ENCODE data around the gene HS6ST1.

HS6ST1 gene, protein sequence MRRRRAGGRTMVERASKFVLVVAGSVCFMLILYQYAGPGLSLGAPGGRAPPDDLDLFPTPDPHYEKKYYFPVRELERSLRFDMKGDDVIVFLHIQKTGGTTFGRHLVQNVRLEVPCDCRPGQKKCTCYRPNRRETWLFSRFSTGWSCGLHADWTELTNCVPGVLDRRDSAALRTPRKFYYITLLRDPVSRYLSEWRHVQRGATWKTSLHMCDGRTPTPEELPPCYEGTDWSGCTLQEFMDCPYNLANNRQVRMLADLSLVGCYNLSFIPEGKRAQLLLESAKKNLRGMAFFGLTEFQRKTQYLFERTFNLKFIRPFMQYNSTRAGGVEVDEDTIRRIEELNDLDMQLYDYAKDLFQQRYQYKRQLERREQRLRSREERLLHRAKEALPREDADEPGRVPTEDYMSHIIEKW

GRCh38 chr2:128318776-128319464, at the start of gene HS6ST1:
Gene HS6ST1, minus strand, starts transcription at chr2:128318868. Its CDS starts 305 bp downstream, at chr2:128318563.
- in situ Hi-C loops (cut with MboI; ENCODE audit: low sequenced_read_pairs): no loop called here

- in situ Hi-C loops (cut with MboI; ENCODE audit: low sequenced_read_pairs): no loop called here
Measured at GRCh38 chr2:128367601-128368359, 49.1 kb upstream of the HS6ST1 start.

- in situ Hi-C loops (cut with MboI; ENCODE audit: low sequenced_read_pairs): no loop called here
Measured at GRCh38 chr2:128366713-128367511, 48.2 kb upstream of the HS6ST1 start.

GRCh38 chr2:128365217-128365905, 46.7 kb upstream of the HS6ST1 start:
- in situ Hi-C loops (cut with MboI; ENCODE audit: low sequenced_read_pairs): no loop called here

DNA sequence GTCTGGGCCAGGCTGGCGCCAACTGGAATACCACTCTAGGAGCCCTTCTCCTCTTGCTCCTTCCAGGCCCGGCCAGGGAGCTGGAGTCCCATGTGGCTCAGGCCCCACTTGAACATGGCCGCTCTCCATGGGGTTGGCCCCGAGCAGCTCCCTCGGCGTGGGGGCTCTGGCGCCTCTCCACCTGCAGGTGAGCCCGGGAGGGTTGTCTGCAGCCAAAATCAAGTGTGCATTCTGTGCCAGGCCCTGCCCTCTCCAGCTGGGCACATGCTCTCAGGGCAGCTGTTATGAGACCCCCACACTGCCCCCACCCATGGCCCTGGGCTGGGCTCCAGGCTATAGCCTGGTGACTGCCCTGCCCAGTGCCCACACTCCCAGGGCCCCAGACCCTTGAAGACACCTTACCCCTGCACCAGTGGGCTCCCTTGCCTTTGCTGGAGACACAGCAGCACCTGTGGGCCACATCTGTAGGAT, 45.8 kb upstream of the HS6ST1 start:
- in situ Hi-C loops (cut with MboI; ENCODE audit: low sequenced_read_pairs): no loop called here

- in situ Hi-C loops (cut with MboI; ENCODE audit: low sequenced_read_pairs): no loop called here
Measured at GRCh38 chr2:128363934-128364361, 45.3 kb upstream of the HS6ST1 start.

- in situ Hi-C loops (cut with MboI; ENCODE audit: low sequenced_read_pairs): no loop called here
Measured at GRCh38 chr2:128362889-128363228, 44.2 kb upstream of the HS6ST1 start.

DNA sequence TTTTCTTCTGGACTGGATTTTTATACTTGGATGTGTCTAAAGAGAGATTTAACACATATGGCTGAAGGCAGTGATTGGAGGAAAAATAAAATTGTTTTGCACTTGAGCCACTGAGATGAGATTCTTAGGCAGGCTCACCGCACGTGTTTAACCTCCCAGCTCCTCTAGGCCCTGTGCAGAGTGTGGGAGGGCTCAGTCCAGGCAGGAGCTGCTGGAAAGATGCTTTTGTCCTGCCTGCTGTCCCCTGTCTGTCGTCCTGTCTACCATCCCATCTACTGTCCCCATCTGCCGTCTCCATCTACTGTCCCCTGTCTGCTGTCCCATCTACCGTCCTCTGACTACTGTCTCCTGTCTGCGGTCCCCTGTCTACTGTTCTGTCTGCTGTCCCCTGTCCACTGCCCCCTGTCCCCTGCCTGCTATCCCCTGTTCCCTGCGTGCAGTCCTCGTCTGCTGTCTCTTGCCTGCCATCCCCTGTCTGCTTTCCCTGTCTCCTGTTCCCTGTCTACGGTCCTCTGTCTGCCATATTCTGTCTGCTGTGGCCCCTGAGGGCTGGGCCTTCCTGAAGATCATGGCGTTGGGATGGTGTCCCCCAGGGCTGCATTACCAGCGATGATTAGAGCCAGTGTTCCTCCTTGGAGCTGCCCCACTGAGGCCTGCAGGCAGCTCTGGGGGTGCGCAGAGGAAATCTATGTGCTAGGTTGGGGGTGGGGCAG, 43.7 kb upstream of the HS6ST1 start:
- in situ Hi-C loops (cut with MboI; ENCODE audit: low sequenced_read_pairs): no loop called here

DNA sequence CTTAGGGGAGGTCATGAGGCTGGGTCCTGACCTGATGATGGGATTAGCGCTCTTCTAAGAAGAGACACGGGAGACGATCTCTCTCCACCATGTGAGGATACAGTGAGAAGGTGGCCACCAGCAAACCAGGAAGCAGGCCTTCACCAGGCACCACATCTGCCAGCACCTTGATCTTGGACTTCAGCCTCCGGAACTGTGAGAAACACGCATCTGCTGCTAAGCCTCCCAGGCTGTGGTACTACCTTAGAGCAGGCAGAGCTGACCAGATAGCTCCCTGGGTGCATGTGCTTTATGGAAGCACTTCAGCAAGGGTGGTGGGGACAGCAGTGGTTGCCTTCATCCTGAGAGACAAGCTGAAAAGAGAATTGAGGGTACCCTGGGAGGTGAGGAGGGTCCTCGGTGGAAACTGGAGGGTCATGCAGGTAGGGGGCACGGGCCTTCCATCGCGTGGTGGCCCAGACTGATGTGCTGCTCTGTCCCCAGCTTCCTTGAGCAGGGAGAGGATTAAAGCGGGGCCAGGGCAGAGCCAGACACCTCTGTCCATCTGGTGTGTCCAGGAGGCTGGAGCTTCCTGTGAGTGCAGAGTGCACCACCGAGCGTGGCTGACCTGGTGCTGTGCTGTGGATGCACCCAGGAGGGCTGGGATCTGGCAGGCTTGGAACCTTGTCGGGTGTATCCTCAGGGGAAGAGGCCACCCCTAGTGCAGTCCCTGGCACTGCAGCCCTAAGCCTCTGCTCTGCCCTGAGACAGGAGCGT, 42.9 kb upstream of the HS6ST1 start:
- in situ Hi-C loops (cut with MboI; ENCODE audit: low sequenced_read_pairs): no loop called here

GRCh38 chr2:128360711-128361110, 42.0 kb upstream of the HS6ST1 start:
- in situ Hi-C loops (cut with MboI; ENCODE audit: low sequenced_read_pairs): no loop called here

DNA sequence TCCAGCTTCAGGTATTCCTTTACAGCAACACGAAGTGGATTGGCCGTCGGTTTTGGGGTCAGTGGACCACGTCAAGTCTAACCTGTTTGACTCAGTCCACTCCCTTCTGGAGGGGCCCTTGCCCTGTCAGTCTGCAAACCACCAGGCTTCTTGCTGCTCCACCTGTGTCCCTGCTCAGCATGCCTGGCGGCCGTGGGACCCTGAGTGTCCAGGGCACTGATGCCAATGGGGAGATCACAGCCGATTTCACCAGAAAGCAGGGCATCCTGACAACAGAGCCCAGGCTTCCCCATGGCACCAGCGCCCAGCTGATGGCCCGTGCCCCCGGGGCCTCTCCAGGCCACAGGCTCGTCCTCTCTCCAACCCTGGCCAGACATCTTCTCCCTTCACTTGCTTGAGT, 41.2 kb upstream of the HS6ST1 start:
- in situ Hi-C loops (cut with MboI; ENCODE audit: low sequenced_read_pairs): no loop called here

GRCh38 chr2:128358941-128359731, 40.5 kb upstream of the HS6ST1 start:
- in situ Hi-C loops (cut with MboI; ENCODE audit: low sequenced_read_pairs): no loop called here

- in situ Hi-C loops (cut with MboI; ENCODE audit: low sequenced_read_pairs): no loop called here
Measured at GRCh38 chr2:128357506-128358370, 39.1 kb upstream of the HS6ST1 start.

- in situ Hi-C loops (cut with MboI; ENCODE audit: low sequenced_read_pairs): no loop called here
Measured at GRCh38 chr2:128356127-128356526, 37.5 kb upstream of the HS6ST1 start.

DNA sequence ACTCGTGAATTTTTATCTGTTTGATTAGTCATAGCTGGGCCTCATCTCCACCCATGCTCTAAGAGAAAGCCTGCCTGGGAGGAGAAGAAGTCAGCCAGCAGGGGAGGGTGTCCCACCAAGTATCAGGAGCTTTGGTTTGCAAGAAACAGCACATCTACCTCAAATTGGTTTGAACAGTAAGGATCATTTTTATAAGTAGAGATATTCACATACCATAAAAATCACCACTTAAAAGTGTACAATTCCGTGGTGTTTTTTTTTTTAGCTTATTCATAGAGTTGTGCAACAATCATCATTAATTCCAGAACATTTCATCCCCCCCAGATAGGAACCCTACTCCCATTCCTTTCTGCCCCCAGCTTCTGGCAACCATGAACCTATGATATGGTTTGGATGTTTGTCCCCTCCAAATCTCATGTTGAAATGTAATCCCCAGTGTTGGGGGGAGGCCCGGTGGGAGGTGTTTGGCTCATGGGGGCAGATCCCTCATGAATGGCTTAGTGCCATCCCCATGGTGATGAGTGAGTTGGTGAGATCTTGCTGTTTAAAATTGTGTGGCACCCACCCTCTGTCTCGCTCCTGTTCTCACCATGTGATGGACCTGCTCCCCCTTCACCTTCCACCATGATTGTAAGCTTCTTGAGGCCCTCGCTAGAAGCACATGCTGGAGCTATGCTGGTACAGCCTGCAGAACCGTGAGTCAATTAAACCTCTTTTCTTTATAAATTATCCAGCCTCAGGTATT, 36.2 kb upstream of the HS6ST1 start:
- in situ Hi-C loops (cut with MboI; ENCODE audit: low sequenced_read_pairs): no loop called here

DNA sequence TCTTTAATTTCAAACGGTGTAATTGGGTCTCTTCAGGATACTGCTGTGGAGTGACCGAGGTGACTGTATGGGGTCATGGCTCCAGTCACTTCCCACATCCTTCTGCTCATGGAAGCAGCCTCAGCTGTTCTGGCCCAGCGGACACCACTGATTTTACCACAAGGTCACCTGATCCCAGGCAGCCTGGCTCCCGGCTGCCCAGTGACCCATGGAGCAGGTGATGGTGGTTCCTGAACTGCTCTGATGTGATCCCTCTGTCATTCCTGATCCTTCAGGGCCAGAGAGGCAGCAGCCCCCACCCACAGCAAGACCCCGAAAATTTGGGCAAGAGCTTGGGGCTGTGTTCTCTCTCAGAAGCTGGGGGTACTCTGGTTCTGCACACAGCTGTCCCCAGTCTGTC, 35.5 kb upstream of the HS6ST1 start:
- in situ Hi-C loops (cut with MboI; ENCODE audit: low sequenced_read_pairs): no loop called here
